A673 (cell line): ENCODE results near the gene KCNJ4. TPM values are rescaled to one million over a fixed set of nuclear protein-coding genes. Genes with fewer than 3 reads are reported as not detected.

Source experiments
- BruUV-seq: library from RNA; stranded (reverse); fragments of 400-500 nt; replicated peaks from 2 replicates; lab custom pipeline; 2021; lab: Mats Ljungman, UMichigan
- CTCF ChIA-PET: fragments of 300-600 bp; sonication (Branson Sonifier 250); formaldehyde crosslinking; loops from one replicate; lab custom pipeline; 2022; ENCODE audit warnings: antibody characterized with exemption; lab: Charles Lee
- POLR2A ChIA-PET: fragments of 300-600 bp; sonication (Branson Sonifier 250); formaldehyde crosslinking; loops from one replicate; lab custom pipeline; 2022; ENCODE audit warnings: antibody characterized with exemption; ENCODE audit not compliant: low non-redundant PET; lab: Charles Lee
- DNase-seq: peaks from one replicate; pipeline ENCODE4 v3.0.0-alpha.2; 2015; ENCODE audit warnings: low spot score
- H3K27ac ChIP-seq: fragments of 200-600 bp; sonication (generic); 2 replicates; pipeline ENCODE4 v1.5.1; 2016; ENCODE audit warnings: mixed run types, low read depth, mild to moderate bottlenecking, mixed read lengths, antibody characterized with exemption, low read length; ENCODE audit not compliant: poor library complexity, severe bottlenecking
- H3K27me3 ChIP-seq: fragments of 200-600 bp; sonication (generic); replicated peaks from 2 replicates; pipeline ENCODE4 v1.6.1; 2017; ENCODE audit warnings: mixed run types, low read depth, mild to moderate bottlenecking, mixed read lengths, antibody characterized with exemption, low read length; ENCODE audit not compliant: insufficient read depth, poor library complexity
- H3K36me3 ChIP-seq: fragments of 200-600 bp; sonication (generic); 2 replicates; pipeline ENCODE4 v1.6.1; 2016; ENCODE audit warnings: mixed run types, mild to moderate bottlenecking, mixed read lengths, antibody characterized with exemption, low read length; ENCODE audit not compliant: insufficient read depth, poor library complexity, severe bottlenecking
- H3K4me1 ChIP-seq: fragments of 200-600 bp; sonication (generic); 2 replicates; pipeline ENCODE4 v1.6.1; 2017; ENCODE audit warnings: mixed run types, mild to moderate bottlenecking, mixed read lengths, antibody characterized with exemption, low read length; ENCODE audit not compliant: insufficient read depth, poor library complexity, severe bottlenecking
- H3K4me3 ChIP-seq: fragments of 200-600 bp; sonication (generic); 2 replicates; pipeline ENCODE4 v1.5.1; 2016; ENCODE audit warnings: low read depth, mixed run types, mild to moderate bottlenecking, mixed read lengths, low read length; ENCODE audit not compliant: poor library complexity, severe bottlenecking
- H3K9me3 ChIP-seq: fragments of 200-600 bp; sonication (generic); 2 replicates; pipeline ENCODE4 v1.6.1; 2016; ENCODE audit warnings: mixed run types, low read depth, mild to moderate bottlenecking, mixed read lengths, antibody characterized with exemption, low read length; ENCODE audit not compliant: poor library complexity, severe bottlenecking
- EZH2 ChIP-seq: fragments of 200-600 bp; sonication (generic); IDR thresholded peaks from 2 replicates; pipeline ENCODE4 v1.6.1; 2017; ENCODE audit warnings: borderline replicate concordance, low read depth, mild to moderate bottlenecking, mixed read lengths, antibody characterized with exemption, low read length; ENCODE audit not compliant: poor library complexity, severe bottlenecking
- intact Hi-C: fragments of 100-400 bp; cut with micrococcal nuclease; formaldehyde crosslinking; loops from one replicate; pipeline ENCODE4 v1.10.0; 2022; ENCODE audit not compliant: unreplicated experiment
- total RNA-seq: library from RNA; stranded (reverse); gene quantifications from 2 replicates; pipeline ENCODE4 v1.2.3, GENCODE V29; 2021
- TF ChIP-seq, protein P1 (sequence below): fragments of 300-800, 200-600 bp; sonication (generic); conservative IDR thresholded peaks from 2 replicates; pipeline ENCODE4 v1.5.1; 2017; ENCODE audit warnings: low read depth, mild to moderate bottlenecking, antibody characterized with exemption, low read length, moderate library complexity, mixed read lengths

The KCNJ4 gene
- total RNA-seq, 1 experiment from 2014 or later = 1.0 TPM

GRCh38 chr22:38422611-38423511, 32.1 kb downstream of the KCNJ4 start:
- BruUV-seq = no TSS peak
- DNase-seq = no peak
- TF ChIP-seq, protein P1, sequence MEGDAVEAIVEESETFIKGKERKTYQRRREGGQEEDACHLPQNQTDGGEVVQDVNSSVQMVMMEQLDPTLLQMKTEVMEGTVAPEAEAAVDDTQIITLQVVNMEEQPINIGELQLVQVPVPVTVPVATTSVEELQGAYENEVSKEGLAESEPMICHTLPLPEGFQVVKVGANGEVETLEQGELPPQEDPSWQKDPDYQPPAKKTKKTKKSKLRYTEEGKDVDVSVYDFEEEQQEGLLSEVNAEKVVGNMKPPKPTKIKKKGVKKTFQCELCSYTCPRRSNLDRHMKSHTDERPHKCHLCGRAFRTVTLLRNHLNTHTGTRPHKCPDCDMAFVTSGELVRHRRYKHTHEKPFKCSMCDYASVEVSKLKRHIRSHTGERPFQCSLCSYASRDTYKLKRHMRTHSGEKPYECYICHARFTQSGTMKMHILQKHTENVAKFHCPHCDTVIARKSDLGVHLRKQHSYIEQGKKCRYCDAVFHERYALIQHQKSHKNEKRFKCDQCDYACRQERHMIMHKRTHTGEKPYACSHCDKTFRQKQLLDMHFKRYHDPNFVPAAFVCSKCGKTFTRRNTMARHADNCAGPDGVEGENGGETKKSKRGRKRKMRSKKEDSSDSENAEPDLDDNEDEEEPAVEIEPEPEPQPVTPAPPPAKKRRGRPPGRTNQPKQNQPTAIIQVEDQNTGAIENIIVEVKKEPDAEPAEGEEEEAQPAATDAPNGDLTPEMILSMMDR = no peak
- TF ChIP-seq EZH2 = no peak
- intact Hi-C loops = no loop called here
- Histone ChIP-seq H3K9me3 (no peaks in the 10 kb centered on the region), H3K36me3 (no peaks in the 10 kb centered on the region), H3K4me3 (no peak overlapping the region), H3K27me3 (no peaks in the 10 kb centered on the region), H3K27ac (no peak overlapping the region), H3K4me1 (no peaks in the 10 kb centered on the region)
- CTCF ChIA-PET = no interaction called here
- POLR2A ChIA-PET = no interaction called here

DNA sequence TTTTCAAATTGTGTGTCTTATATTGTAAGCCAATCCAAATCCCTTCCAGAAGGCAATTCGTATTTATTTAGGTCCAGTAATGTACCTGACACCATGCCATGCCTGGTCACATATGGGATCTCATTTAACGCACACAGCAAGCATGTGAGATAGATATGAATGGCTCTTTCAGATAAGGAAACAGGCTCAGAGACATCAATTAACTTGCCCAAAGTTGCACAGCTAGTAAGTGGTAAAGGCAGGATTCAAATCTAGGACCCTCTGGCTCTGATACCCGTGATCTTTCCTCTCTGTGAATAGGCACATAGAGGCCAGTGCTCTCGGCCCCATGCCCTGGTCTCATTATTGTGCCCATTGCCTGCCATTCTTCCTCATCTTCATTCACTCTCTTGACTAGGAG, 34.3 kb downstream of the KCNJ4 start:
- no peak for DNase-seq
- POLR2A ChIA-PET = no interaction called here
- no peak overlapping the region for H3K4me3 ChIP-seq
- H3K36me3 ChIP-seq = no peaks in the 10 kb centered on the region
- no TSS peak for BruUV-seq
- H3K9me3 ChIP-seq = no peaks in the 10 kb centered on the region
- intact Hi-C loops = no loop called here
- H3K27me3 ChIP-seq = no peaks in the 10 kb centered on the region
- H3K27ac ChIP-seq = no peak overlapping the region
- no peak for TF ChIP-seq EZH2
- TF ChIP-seq, protein P1 = no peak
- no peaks in the 10 kb centered on the region for H3K4me1 ChIP-seq
- CTCF ChIA-PET = no interaction called here

DNA sequence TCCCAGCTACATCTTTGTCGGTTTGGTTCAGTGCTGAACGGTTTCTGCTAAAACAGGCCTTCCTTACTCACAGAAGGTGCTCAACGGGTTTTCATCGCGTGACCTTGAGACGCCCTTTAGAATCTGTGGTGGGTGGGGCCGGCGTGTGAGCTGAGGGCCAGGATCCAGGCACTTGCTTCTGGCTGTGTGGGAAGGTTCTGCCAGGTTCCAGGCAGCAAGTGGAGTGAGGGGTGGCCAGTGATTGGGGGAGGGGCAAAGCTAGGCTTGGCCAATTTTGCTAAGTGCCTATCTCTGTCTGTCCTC, 35.2 kb downstream of the KCNJ4 start:
- Histone ChIP-seq H3K4me1 (no peaks in the 10 kb centered on the region), H3K27ac (no peak overlapping the region), H3K27me3 (no peaks in the 10 kb centered on the region), H3K36me3 (no peaks in the 10 kb centered on the region), H3K4me3 (no peak overlapping the region), H3K9me3 (no peaks in the 10 kb centered on the region)
- no peak for DNase-seq
- BruUV-seq = no TSS peak
- POLR2A ChIA-PET = no interaction called here
- CTCF ChIA-PET = no interaction called here
- TF ChIP-seq, protein P1 = no peak
- no peak for TF ChIP-seq EZH2
- intact Hi-C loops = no loop called here
